ENCODE results near the gene SNTG2. TPM values are rescaled to one million over a fixed set of nuclear protein-coding genes. Genes with fewer than 3 reads are reported as not detected.

The SNTG2 gene
- total RNA-seq, 4 donors from 2014 or later, result 4.2 to 14.2 (median 9.2) TPM

GRCh38 chr2:944693-945092 is 6.0 kb upstream of the SNTG2 start:
- no peak overlapping the region for H3K27ac ChIP-seq
- TF ChIP-seq POLR2A (IDR thresholded peaks at IDR 0.05) (no peak), CTCF (IDR thresholded peaks at IDR 0.05) (no peak)
- no peak for DNase-seq
- H3K4me1 ChIP-seq, result peaks cover 0 to 4% of the 10 kb centered on the region in 2 donors
- intact Hi-C loops (cut with DNase I), result no loop called here
- H3K4me3 ChIP-seq (replicated peaks in 1 of 3), result no peak overlapping the region
- H3K36me3 ChIP-seq, result no peaks in the 10 kb centered on the region
- no peaks in the 10 kb centered on the region for H3K27me3 ChIP-seq
- no peaks in the 10 kb centered on the region for H3K9me3 ChIP-seq

- WGBS, 2 donors, result 90% methylated on average over 5 of the region's 5 CpGs
- no peaks in the 10 kb centered on the region for H3K9me3 ChIP-seq
- TF ChIP-seq POLR2A (IDR thresholded peaks at IDR 0.05) (no peak), CTCF (IDR thresholded peaks at IDR 0.05) (no peak)
- no peak for DNase-seq
- H3K27me3 ChIP-seq, result no peaks in the 10 kb centered on the region
- H3K27ac ChIP-seq, result no peak overlapping the region
- H3K36me3 ChIP-seq, result no peaks in the 10 kb centered on the region
- peaks cover 0 to 4% of the 10 kb centered on the region in 2 donors for H3K4me1 ChIP-seq
- no peak overlapping the region for H3K4me3 ChIP-seq (replicated peaks in 1 of 3)
- intact Hi-C loops (cut with DNase I), result no loop called here
These were observed 5.5 kb upstream of the SNTG2 start for GRCh38 chr2:945104-945503.

GRCh38 chr2:946073-946948 is 4.3 kb upstream of the SNTG2 start:
- no peak for DNase-seq
- H3K27me3 ChIP-seq, result no peaks in the 10 kb centered on the region

GRCh38 chr2:949384-950079 is 1.1 kb upstream of the SNTG2 start:
- Histone ChIP-seq H3K27me3 (no peaks in the 10 kb centered on the region), H3K36me3 (no peaks in the 10 kb centered on the region), H3K4me1 (peaks cover 4 to 5% of the 10 kb centered on the region in 2 donors), H3K9me3 (no peaks in the 10 kb centered on the region), H3K27ac (no peak overlapping the region), H3K4me3 (replicated peaks in 1 of 3) (peak overlapping the region; percentile 4 to 51 (median 30))
- DNase-seq, result peak; percentile 53 to 56
- WGBS, 2 donors, result 9 to 15% methylated on average over 27 to 28 of the region's 28 CpGs
- intact Hi-C loops (cut with DNase I), result loop anchor here (10.0 kb wide), 1 partner anchor 595 kb away; no protein-coding TSS in a partner anchor
- no peak for TF ChIP-seq POLR2A (IDR thresholded peaks at IDR 0.05)
- no peak for TF ChIP-seq CTCF (IDR thresholded peaks at IDR 0.05)

More at GRCh38 chr2:946073-946948, 4.3 kb upstream of the SNTG2 start:
- H3K4me3 ChIP-seq (replicated peaks in 1 of 3), result no peak overlapping the region
- H3K9me3 ChIP-seq, result no peaks in the 10 kb centered on the region
- TF ChIP-seq CTCF (IDR thresholded peaks at IDR 0.05) (no peak), POLR2A (IDR thresholded peaks at IDR 0.05) (no peak)
- H3K27ac ChIP-seq, result no peak overlapping the region
- WGBS, 2 donors, result 91 to 93% methylated on average over 6 of the region's 6 CpGs
- intact Hi-C loops (cut with DNase I), result no loop called here
- no peaks in the 10 kb centered on the region for H3K36me3 ChIP-seq
- H3K4me1 ChIP-seq, result peaks cover 4% of the 10 kb centered on the region in 2 donors
